ENCODE results near the gene AZU1. TPM values are rescaled to one million over a fixed set of nuclear protein-coding genes. Genes with fewer than 3 reads are reported as not detected.

Gene AZU1
- total and polyA plus RNA-seq, 2 of the 8 experiments (the other 6 are each of a cell fraction or from before 2014, with no cell fraction given) = 0.80 to 1.3 TPM

GRCh38 chr19:815079-815774 lies 12.4 kb upstream of the AZU1 start:
- H2BK15ac ChIP-seq (ENCODE audit: low read length) = no peak overlapping the region
- peaks cover 2 to 21% of the 10 kb centered on the region in 2 experiments for H4K20me1 ChIP-seq (replicated peaks in 1 of 2; ENCODE audit: control insufficient read depth in 1 of 2, insufficient read depth in 2 of 2, low read length in 2 of 2)
- H4K91ac ChIP-seq (replicated peaks; ENCODE audit: insufficient read length, low read length) = no peak overlapping the region
- H2AFZ ChIP-seq (ENCODE audit: low read length) = no peak overlapping the region
- no peak overlapping the region for H3K4me2 ChIP-seq (ENCODE audit: insufficient read depth in 1 of 2, low read depth in 2 of 2, low read length in 2 of 2)
- H3K9me3 ChIP-seq (ENCODE audit: insufficient read depth in 2 of 2, low read depth in 1 of 2, low read length in 1 of 2) = no peaks in the 10 kb centered on the region
- H3K79me2 ChIP-seq (ENCODE audit: control insufficient read depth in 1 of 2, insufficient read depth in 2 of 2, low read length in 2 of 2) = peaks cover 0 to 7% of the 10 kb centered on the region in 2 experiments; a peak in 1 of 4 replicates
- peaks cover 12% of the 10 kb centered on the region; the same call in 1 of the 2 replicates for H3K23me2 ChIP-seq (ENCODE audit: low read depth, low read length)
- no peaks in the 10 kb centered on the region for H3K4me1 ChIP-seq (replicated peaks in 1 of 4; ENCODE audit: control insufficient read depth in 3 of 4, insufficient read depth in 4 of 4, low read length in 3 of 4)
- H3K27ac ChIP-seq (ENCODE audit: low read depth, low read length) = no peak overlapping the region
- no peak overlapping the region for H3K23ac ChIP-seq (ENCODE audit: insufficient read length)
- H3K79me1 ChIP-seq (ENCODE audit: low read depth, low read length) = peaks cover 5% of the 10 kb centered on the region; the same call in 1 of the 2 replicates
- ChIA-PET POLR2A (ENCODE audit: partially characterized antibody) (interaction anchor here (0.7 to 4.0 kb wide), 17 partner anchors 9 to 241 kb away, joined by 3 to 240 read pairs (median 4); partner anchors contain the start of gene PTBP1), CTCF (ENCODE audit: partially characterized antibody) (interaction anchor here (0.9 to 1.9 kb wide), 3 partner anchors 9 to 73 kb away, joined by 3 to 8 read pairs (median 4); no protein-coding TSS in a partner anchor)
- no peak overlapping the region for H4K5ac ChIP-seq (ENCODE audit: insufficient read length, low read depth, low read length)
- peaks cover 12 to 50% (median 21%) of the 10 kb centered on the region in 4 experiments for H3K36me3 ChIP-seq (ENCODE audit: control insufficient read depth in 2 of 4, insufficient read depth in 4 of 4, low read length in 3 of 4)
- H2BK120ac ChIP-seq (replicated peaks; ENCODE audit: low read depth, low read length) = no peak overlapping the region
- no peak overlapping the region for H3K56ac ChIP-seq (replicated peaks; ENCODE audit: insufficient read length, low read depth, low read length)
- no peak overlapping the region for H4K8ac ChIP-seq (ENCODE audit: extremely low read depth, insufficient read depth, low read length)
- no peak overlapping the region for H3K4me3 ChIP-seq (ENCODE audit: extremely low read depth in 1 of 4, insufficient read depth in 2 of 4, low read depth in 3 of 4, low read length in 4 of 4)
- no peak overlapping the region for H3K4ac ChIP-seq (replicated peaks; ENCODE audit: insufficient read length, low read depth, low read length)
- WGBS, 2 experiments (ENCODE audit: extremely low coverage in 1 of 2, insufficient coverage in 1 of 2, insufficient read length in 1 of 2, insufficient replicate concordance in 2 of 2, low coverage in 1 of 2, low lambda C conversion rate in 2 of 2, missing lambda C conversion rate in 1 of 2) = 97% methylated on average over 32 of the region's 47 CpGs; no CpG with 5 or more reads in 1 of the 2 experiments
- H2BK12ac ChIP-seq (ENCODE audit: low read depth, low read length) = no peak overlapping the region
- H2BK5ac ChIP-seq (ENCODE audit: low read depth, low read length) = no peak overlapping the region
- H3K27me3 ChIP-seq (replicated peaks in 1 of 4; ENCODE audit: control insufficient read depth in 3 of 4, extremely low read depth in 1 of 4, insufficient read depth in 3 of 4, low read length in 3 of 4) = no peaks in the 10 kb centered on the region
- H3K14ac ChIP-seq (ENCODE audit: insufficient read length) = no peak overlapping the region
- FAIRE-seq (no peak), DNase-seq (ENCODE audit: low read depth in 1 of 2, low spot score in 2 of 2) (no peak)
- H3K9ac ChIP-seq (replicated peaks in 1 of 4; ENCODE audit: extremely low read depth in 1 of 4, low read depth in 3 of 4, low read length in 3 of 4) = no peak overlapping the region
- H2AK5ac ChIP-seq (ENCODE audit: low read depth, low read length) = no peak overlapping the region
- no peak overlapping the region for H2BK20ac ChIP-seq (ENCODE audit: low read length)
- no peak overlapping the region for H3K18ac ChIP-seq (ENCODE audit: extremely low read depth, low read length)
- TF ChIP-seq HDAC6 (IDR thresholded peaks at IDR 0.05; ENCODE audit: low read depth, low read length) (no peak), POLR2A (IDR thresholded peaks at IDR 0.05; ENCODE audit: control extremely low read depth in 1 of 2, low read depth in 2 of 2, low read length in 2 of 2) (peak; percentile 51 to 68; a peak in 2 of 3 replicates)
